Measurements from ENCODE around the gene TMEM183A.
A peak's percentile ranks its signal among the peaks of the same experiment; 100 is the strongest.
"Not testable (repeated sequence)": the region's sequence is repeated elsewhere in the genome, so short reads cannot be mapped to it uniquely, and the experiment has no call there.

Gene TMEM183A, protein sequence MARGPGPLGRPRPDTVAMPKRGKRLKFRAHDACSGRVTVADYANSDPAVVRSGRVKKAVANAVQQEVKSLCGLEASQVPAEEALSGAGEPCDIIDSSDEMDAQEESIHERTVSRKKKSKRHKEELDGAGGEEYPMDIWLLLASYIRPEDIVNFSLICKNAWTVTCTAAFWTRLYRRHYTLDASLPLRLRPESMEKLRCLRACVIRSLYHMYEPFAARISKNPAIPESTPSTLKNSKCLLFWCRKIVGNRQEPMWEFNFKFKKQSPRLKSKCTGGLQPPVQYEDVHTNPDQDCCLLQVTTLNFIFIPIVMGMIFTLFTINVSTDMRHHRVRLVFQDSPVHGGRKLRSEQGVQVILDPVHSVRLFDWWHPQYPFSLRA

DNA sequence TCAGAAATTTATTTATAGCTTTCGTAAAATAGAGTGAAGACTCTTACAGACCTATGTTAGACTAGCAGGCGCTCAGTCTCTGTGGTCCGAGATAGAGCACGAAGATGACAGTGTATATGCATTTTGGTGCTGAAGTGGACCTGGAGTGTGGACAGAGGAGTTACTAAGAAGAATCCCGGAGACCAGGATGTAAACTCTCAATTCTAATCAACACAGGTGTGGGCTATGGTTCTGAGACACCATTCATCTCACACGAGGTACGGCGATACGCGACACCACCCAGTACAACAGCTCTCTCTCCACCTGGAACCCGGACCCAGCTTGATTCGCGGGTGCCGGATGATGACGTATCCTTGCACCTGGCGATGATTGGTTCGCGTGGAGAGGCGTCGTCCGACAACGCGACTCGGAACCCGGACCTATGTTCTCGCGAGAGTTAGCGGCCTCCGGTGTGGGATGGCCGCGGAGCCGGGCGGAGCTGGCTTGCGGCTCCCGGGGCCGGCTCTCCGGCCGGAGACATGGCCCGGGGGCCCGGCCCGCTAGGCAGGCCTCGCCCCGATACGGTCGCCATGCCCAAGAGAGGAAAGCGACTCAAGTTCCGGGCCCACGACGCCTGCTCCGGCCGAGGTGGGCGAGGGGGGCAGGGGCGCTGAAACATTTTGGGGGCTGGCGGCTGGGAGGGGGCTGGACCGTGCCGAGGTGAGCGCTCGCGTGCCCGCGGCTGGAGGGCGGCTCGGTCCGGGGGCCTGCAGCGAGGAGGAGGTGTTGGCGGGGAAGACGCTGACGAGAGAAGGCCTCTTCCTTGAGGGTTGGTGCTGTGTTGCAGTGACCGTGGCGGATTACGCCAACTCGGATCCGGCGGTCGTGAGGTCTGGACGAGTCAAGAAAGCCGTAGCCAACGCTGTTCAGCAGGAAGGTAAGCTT, at the start of gene TMEM183A:
Gene TMEM183A, plus strand, starts transcription at position 427 of the 924 bp plus-strand sequence. Its CDS starts 92 bp downstream, at position 519.
- DNase-seq = peak; percentile 96

DNA sequence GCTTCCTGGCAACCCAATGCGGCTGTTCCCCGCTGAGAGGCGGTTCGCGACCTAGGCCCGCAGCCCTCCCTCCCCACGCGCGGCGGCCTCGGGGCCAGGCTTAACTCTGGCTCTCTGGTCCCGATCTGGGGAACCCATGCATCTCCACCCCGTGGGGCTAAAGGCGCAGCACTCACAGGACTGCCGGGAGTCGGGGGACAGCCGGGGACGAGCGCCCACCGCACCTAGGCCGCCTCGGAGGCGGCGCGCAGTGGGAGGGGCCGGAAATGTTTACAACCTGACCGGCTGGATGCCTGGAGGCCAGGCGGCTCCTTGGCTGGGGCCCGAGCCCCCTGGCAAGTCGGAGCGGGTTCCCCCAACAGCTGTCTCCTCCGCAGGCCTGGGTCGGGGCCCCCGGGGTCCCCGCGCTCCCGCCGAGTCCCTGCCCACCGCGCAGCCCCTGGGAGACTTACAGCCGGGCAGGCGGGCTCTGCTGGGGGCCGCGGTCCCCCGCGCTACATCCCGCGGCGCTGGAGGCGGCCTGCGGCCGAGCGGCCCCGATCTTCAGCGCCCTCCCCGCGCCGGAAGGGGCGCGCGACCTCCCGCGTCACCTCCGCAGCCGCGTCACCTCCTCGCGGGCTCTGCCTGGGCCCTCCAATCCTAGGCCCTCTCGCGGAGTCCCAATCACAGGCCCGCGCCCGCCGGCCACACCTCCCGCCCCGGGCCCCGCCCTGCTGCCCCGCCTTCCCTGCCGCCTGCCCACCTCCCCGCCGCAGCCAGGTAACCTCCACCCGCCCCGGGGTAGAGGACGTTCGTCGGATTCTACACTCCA, 49.2 kb upstream of the TMEM183A start, which contains the start of gene ADIPOR1:
Gene ADIPOR1, minus strand, starts transcription at position 580 of the 811 bp plus-strand sequence. CDS start 7,242 bp downstream, outside the sequence.
- peak; percentile 74 for DNase-seq

DNA sequence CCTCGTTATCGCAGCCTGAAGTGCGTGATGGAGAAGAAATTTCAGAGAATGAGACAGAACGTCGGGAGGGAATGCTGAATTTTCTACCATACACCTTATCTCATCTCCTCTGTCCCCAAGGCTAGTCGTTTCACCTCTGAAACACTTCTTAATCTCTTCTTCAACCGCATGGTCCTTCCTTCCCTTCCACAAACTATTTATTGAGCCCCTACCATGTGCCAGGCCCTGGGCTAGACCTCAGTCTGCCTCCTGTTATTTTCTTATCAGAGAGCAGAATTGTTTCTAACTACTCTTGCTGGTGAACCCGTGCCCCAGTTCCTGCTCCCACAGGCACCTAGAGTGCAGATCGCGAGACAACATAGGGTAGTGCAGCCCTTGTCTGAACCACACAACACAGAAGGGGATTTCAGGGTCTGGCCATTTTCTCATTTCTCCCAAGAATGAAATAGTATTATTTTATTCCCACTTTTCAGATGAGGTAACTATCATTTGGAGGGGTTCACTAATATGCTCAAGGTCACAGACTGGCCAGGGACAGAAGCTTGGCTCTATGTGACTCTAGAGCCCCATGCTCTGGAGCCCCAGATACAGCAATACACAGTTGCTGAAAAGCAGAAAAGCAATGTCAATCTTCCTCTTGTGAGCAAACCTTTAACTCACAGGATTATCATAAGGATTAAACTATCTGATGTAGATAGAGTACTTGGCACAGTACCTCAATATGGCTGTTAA, 48.5 kb upstream of the TMEM183A start:
- DNase-seq = no peak

DNA sequence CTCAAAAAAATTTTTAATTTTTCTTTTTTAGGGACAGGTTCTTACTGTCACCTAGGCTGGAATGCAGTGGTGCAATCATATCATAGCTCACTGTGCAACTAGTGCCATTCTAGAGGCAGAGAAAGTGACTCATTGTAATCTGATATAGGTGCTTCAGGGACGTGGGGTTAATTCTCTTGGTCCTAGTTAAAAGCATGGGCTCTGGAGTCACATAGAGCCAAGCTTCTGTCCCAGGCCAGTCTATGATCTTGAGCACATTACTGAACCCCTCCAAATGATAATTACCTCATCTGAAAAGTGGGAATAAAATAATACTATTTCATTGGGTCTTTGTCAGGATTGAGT, 47.9 kb upstream of the TMEM183A start:
- DNase-seq = no peak

DNA sequence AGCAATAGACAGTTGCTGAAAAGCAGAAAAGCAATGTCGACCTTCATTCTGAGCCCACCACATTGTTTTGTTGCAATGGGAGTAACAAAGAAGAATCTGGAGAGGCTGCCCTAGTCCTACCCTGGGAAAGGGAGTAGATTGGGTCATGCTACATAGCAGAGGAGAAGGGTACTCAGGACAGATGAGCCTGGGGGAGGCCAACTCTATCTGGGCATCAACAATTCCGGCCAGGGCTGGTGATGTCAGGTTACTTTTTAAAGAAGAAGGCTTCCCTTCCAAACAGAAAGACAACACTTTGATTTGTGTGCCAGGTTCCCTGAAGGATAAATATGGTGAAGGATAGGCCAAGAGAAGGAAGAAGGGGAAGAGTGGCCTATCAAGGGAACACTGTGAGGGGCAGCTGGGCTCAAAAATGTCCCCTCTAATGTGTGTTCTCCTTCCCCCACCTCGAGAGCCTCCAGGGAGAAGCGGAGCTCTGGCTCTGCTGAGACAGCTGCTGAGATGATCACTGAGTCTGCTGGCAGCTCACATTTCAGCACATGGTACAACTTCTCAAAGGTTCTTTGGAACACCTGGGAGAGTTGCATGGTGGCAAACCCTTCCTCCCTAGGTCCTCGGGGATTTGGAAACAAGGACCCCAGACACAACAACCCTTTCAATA, 45.8 kb upstream of the TMEM183A start:
- no peak for DNase-seq

DNA sequence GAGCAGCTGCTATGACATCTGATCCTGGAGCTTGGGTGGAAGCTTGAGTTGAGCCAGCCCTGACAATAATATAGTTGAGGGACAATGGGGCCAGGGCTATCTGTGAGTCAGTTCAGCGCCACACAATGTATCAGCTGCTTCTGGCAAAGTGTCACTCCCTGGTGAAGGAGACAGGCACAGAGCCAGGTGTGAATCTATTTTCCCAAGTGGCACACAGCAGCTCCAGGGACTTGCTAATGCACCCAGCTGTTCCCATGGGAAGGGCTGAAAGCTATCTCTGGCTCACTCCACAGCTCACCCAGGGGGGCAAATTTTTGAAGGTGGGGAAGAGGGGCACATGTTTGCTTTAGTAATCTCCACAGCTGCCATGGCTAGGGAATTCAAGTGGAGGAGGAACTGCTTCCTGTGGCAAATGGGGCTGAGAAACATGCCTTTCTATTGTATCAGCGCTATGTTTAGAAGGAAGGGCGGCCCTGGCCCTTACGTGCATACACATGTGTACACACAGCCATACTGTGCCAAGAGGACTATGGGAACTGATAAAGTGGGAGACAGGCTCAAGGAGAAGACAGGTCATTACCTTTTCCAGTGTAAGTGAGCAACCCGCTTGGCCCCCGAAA, 42.3 kb upstream of the TMEM183A start:
- DNase-seq = no peak

DNA sequence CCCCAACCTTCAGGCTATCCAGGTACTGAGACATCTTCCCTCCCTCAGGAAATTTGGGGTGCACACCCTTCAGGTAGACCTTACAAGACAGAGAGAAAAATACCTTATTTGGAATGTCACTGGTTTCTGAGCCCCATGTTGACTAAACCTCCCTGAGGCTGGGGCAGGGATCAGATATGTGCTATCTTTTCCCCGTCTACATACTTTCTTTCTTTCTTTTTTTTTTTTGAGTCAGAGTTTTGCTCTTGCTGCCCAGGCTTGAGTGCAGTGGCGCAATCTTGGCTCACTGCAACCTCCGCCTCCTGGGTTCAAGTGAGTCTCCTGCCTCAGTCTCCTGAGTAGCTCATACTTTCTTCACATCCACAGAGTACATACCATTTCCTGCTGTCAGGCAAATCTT, 41.8 kb upstream of the TMEM183A start:
- no peak for DNase-seq

DNA sequence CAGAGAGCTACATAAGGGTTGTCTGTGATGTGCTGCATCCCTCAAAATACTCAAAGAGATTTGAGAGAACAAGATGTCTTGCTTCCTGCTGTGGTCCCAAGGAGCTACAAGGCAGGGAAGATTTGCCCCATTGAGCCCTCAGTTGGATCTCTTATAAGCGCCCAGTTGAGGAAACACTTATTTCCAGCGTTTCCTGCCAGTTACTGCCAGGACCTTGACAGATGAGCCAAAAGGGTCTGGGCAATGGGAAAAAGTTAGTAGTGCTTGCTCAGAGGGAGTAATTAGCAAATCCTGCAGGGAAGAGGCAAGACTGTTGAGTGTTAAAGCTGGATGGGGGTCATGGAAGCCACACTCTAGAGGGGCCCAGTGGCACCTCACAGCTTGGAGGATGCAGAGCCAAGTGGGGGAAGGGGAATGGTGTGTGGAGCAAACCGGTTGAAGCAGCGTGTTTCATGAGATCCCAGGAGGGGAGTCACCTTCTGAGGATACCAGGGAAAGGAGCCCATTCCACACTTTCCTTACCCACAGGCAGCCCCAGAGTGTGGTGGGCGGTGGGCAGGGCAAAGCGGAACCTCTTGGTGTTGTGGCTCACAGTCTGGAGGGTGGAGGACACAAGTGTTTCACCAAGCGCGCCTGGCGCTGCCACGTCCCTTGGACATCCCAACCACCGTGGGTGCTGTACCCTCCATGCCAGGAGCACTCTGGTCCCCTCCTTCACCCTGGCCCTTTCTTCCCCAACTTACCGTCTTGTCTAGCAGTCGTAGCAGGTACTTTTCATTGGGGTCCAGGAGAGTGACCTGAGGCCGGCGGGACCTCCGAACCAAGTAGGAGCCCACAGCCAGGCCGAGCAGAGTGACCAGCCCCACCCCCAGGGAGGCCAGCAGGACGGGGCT, 40.9 kb upstream of the TMEM183A start:
- no peak for DNase-seq

DNA sequence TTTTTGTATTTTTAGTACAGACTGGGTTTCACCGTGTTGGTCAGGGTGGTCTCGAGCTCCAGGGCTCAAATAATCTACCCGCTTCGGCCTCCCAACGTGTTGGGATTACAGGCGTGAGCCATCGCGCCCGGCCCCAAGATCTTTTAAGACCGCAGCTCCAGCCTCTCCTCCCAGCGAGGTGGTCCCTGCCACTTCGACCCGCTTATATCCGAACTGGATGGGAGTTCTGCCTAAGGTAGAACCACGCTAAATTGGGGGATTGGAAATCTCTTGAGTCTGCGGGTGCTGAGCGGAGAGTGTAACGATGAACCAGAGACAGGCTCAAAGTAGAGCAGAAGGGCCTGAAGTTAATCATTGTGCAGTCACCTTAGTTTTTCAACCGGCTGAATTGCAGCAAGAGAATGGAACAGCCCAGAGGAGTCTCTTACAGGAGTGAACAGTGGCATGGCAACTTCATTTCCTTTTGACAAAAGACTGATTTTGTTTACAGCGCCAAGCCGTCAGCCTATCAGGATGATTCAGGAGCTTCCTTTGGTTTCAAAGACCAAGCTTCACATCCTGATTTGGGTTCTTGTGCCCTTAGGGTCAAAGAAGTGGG, 39.4 kb upstream of the TMEM183A start:
- DNase-seq = peak; percentile 80

DNA sequence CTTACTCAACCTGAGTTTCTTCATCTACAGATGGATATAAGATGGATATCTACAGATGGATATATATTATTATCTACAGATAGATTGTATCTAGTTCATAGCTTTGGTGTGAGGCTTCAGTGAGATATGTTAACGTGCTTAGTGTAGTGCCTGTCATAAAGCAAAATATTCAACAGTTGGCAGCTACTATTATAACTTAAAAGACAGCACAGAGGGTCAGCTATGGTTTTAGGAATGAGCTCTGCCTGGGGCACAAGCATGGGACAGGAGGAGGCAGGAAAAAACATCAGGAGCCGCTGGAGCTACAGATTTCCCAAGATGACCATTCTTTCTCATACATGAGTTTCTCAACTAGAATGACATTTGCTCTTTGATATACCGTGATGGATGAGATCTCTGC, 38.8 kb upstream of the TMEM183A start:
- DNase-seq = no peak

DNA sequence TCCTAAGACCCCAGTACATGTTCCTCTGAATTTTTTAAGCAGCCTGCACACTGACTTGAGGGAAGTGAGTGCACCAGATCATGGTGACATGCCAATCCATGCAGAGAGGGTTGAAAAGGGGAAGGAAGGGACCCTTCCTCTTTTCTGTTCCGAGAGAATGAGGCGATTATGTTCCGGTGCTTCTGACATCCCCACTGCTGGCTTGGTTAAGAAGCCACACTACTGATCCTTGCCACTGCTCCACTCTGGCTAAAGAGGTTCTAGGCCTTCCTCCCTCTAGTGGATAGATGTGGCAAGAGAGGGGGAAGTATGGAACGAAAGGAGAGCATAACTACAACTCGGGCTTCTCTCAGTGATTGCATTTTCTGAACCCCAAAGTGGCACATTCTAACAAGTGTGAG, 38.3 kb upstream of the TMEM183A start:
- DNase-seq = peak; percentile 99

DNA sequence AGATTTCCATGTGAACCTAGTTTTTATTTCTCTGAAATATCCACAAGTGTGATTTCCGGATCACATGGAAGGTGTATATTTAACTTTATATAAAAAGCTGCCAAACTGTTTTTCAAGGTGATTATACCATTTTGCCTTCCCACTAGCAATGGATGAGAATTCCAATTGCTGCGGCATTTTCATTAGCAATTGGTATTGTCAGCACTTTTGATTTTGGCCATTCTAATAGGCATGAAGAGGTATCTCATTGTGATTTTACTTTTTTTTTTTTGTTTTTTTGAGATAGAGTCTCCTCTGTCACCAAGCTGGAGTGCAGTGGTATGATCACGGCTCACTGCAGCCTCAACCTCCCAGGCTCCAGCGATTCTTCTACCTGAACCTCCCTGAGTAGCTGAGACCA, 35.1 kb upstream of the TMEM183A start:
- no peak for DNase-seq

DNA sequence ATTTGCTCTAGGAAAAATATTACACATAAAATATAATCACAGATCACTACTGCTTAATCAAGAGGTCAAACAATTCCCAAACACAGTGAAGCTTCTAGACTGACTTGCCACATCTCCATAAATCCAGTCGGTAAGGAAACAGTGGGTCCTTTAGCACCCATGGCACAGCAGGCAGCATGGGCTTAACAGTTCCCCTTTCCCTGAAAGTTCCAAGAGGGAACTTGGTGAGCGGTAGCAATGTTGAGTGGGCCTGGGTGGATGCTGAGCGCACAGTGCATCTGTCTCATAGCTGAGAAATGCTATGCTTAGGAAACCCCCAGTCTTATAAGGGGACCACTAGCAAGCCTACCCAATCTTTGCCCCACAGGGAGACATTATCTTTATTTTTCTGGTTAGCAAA, 32.3 kb upstream of the TMEM183A start:
- DNase-seq = no peak

DNA sequence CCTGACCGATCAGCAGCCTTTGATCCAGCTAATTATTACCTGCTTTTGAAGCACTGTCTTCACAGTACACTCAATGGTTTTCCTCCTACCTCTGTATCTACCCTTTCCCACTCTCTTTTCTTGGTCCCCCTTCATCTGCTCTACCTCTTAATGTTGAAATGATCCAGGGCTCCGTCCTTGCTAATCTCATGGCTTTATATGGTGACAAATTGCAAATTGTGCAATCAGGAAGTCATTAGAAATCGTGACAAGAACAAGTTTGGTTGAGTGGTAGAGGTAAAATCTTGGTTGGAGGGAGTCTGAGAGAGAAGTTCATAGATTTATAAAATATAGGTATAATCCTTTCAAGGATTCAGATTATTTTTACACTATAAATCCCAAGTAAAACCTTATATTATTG, 30.5 kb upstream of the TMEM183A start:
- DNase-seq = peak; percentile 68

DNA sequence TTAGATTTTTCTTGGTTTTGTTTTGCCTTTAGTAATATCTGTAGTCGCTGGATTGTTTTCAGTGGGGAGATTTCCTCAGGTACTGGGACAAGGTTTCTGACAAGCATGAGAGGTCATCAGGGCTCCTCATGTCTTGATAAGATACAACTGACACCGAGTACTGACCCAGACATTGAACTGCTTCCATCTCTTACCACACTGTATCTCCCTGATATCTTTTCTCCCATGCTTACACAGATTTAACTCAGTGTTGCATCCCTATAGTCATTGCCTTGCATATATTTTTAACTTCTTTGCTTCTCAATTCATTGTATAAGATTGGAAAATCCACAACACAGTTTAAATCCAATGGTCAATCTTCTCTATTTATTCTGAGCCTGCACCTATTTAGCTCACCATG, 27.7 kb upstream of the TMEM183A start:
- DNase-seq = no peak

DNA sequence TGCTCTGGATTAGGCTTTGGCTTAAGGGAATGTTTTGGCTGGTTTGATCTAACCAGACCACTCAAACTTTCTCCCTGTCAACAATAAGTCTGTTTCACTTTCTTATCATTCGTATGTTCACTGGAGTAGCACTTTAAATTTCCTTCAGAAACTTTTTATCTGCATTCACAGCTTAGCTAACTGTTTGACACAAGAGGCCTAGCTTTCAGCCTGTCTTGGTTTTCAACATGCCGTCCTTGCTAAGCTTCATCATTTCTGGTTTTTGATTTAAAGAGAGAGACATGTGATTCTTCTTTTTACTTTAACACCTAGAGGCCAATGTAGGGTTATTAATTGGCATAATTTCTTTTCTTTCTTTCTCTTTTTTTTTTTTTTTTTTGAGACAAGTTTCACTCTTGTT, 25.2 kb upstream of the TMEM183A start:
- no peak for DNase-seq

DNA sequence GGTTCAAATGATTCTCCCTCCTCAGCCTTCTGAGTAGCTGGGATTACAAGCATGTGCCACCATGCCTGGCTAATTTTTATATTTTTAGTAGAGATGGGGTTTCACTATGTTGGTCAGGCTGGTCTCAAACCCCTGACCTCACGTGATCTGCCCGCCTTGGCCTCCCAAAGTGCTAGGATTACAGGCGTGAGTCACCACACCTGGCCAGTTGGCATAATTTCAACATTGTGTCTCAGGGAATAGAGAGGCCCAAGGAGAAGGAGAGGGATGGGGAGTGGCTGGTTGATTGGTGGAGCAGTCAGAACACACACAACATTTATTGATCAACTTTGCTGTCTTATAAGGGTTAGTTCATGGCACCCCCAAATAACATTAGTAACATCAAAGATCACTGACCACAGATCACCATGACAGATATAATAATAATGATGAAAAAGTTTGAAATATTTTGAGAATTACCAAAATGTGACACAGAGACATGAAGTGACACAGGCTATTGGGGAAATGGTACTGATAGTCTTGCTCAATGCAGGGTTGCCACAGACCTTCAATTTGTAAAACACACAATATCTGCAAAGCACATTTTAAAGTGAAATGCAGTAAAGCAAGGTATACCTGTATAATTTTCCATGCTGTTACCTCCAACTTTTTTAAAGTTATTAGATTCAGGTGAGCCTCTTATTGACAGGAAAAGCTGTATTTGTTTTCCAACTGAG, 24.3 kb upstream of the TMEM183A start:
- peak; percentile 37 for DNase-seq

DNA sequence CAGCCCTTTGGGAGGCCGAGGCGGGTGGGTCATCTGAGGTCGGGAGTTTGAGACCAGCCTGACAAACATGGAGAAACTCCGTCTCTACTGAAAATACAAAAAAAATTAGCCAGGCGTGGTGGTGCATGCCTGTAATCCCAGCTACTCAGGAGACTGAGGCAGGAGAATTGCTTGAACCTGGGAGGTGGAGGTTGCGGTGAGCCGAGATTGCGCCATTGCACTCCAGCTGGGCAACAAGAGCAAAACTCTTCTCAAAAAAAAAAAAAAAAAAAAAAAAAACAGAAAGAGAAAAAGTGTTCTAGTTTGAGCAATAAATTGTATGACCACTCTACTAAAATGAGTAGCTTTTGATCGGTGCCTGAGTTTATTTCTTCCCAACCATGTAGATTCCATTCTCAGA, 21.1 kb upstream of the TMEM183A start:
- DNase-seq = not testable (repeated sequence)

DNA sequence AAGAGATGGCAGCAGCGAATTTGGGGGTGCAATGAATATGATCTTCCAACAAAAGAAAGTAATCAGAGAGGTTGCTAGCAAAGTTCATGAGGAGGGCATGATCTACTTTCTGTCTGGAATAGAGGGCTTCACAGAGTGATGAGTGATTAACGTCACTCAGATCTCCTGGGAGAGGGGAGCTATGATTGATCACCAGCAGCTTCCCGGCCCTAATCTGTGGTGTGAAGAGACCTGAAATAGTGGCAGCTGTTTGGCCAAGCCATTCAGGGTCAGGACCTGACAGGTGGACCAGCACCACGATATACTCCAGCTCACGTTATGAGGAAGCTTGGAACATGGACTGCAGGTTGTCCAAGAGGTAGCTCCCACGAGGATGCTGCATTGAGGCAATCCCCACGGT, 19.9 kb upstream of the TMEM183A start:
- DNase-seq = no peak
